Measurements from ENCODE around the gene COL13A1.

COL13A1 gene

GRCh38 chr10:69826094-69826493 is 24.4 kb downstream of the COL13A1 start:
- DNase-seq, result no peak

GRCh38 chr10:69826789-69827554 is 25.3 kb downstream of the COL13A1 start:
- no peak for DNase-seq

GRCh38 chr10:69828144-69828870 is 26.6 kb downstream of the COL13A1 start:
- DNase-seq, result no peak

DNA sequence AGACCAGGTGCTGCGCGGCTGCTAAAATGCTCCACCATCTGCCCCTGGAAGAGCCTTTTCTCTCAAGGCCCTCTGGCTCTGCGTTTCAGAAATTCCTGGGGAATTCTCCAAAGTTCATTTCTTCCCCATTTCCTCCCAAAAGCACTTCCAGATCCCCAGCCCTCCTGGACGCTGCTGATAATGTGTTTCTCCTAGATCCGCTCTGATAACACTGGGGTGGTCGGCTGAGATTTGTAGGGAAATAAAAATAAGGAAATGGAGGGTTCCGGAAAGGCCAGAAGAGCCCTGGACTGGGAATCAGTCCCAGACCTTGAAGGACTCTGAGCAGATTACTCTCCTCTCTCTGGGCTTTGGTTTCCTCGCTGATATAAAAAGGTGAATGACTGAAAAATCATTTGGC is 28.1 kb downstream of the COL13A1 start:
- DNase-seq, result no peak

- DNase-seq, result no peak
Observed at GRCh38 chr10:69831231-69831855, 29.6 kb downstream of the COL13A1 start.

GRCh38 chr10:69835233-69835632 is 33.5 kb downstream of the COL13A1 start:
- no peak for DNase-seq

- DNase-seq, result no peak
Observed at GRCh38 chr10:69835875-69836730, 34.4 kb downstream of the COL13A1 start.

DNA sequence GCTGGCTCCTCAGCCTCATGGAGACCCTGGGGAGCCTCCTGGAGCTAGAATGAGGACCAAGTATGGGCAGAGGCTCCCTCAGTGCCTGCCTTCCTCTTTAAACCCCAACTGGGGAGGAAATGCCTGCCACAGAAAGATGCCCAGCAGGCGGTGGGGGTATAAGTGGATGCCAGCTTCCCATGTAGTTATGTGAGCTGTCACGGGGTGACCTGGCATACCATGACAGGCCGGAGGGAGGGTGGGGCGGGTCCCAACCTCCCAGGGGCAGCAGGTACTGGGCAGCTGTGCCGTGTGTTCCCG is 35.0 kb downstream of the COL13A1 start:
- no peak for DNase-seq

DNA sequence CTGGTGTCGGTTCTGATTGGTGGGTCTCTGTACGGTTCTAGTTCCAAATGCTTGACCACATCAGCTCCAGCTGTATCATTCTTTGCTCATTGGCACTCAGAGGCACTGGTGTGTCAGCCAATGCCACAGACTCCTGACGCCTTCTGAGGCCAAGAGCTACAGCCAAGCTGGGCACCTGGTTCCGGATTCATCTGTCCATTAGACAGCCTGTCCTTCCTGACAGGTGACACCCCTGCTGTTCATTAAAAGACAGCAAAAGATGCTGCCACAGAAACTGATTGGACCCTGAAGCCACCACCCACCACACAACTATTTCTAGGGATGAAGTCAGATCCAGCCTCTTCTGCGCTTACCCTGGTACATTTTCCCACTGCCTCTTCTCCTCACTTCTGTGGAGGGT is 35.6 kb downstream of the COL13A1 start:
- no peak for DNase-seq

GRCh38 chr10:69838418-69838817 is 36.7 kb downstream of the COL13A1 start:
- no peak for DNase-seq

DNA sequence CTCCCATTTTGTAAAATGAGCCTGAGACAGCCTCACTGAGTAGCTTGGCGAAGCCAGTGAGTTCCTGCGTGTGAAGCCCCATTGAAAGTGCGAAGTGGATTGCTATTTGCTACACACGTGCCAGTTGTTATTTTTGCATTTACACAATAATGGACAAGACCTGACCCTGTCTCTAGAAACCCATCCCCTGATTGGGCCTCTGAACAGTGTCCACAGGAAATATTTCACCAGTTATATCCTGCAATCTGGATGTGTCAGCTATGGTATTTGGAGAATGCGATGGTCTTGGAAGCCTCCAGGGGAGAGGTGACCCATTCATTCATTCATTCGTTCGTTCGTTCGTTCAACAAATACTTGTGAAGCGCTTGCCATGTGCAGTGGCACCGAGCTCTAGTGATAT is 37.1 kb downstream of the COL13A1 start:
- DNase-seq, result no peak

DNA sequence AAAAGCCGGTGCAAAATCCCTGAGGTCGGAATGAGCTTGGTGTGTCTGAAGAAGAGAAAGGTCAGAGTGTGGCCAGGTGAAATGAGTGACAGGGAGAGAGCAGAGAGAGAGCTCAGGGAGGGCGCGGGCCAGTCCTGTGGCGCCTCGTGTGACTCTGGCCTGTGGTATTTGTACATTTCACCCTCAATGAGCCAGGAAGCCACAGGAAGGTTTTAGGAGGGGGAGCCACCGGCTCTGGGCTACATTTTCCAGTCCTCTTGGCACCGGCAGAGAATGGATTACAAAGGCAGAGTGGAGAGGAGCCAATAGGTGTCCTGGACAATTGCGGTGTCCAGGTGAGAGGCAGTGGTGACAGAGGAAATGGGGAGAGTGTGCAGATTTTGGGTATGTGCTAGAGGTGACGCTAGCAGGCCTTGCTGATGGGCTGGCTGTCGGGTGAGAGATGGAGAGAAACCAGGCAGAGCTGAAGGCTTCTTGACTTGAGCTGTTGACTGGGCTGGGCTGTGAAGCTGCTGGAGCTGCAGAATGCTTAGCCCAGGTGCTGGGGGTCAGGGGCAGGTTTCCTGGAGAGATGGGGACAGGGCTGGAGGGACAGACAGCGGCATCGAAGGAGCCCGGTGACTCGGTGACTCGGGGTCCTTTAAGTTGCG is 38.1 kb downstream of the COL13A1 start:
- DNase-seq, result no peak

- DNase-seq, result no peak
Observed at GRCh38 chr10:69840773-69841172, 39.1 kb downstream of the COL13A1 start.

DNA sequence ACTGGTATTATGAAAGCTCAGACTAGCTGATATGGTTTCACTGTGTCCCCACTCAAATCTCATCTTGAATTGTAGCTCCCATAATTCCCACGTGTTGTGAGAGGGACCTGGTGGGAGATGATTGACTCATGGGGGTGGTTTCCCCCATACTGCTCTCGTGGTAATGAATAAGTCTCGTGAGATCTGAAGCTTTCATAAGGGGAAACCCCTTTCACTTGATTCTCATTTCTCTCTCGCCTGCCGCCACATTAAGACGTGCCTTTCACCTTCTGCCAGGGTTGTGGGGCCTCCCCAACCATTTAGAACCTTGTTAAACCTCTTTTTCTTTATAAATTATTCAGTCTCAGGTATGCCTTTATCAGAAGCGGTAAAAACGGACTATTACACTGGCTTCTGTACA is 40.3 kb downstream of the COL13A1 start:
- DNase-seq, result no peak

DNA sequence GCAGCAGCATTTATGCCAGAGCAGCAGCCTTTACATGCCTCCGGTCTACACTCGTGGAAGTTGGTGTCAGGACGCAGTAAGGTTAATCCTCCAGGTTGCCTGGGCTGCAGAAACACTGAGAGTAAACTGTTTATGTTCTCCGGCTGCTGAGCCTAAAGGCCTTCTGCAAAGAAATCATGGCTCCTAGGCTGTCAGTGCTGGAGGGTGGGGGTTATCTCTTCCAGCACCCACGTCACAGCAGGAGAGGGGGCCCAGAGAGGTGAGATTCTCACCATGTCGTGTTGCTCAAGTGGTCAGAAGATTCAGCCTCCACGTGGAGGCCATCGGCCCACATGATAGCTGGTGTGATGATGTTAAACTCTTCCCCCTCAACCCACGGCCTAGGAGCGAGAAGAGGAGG is 41.2 kb downstream of the COL13A1 start:
- no peak for DNase-seq

- no peak for DNase-seq
Observed at GRCh38 chr10:69843923-69844322, 42.2 kb downstream of the COL13A1 start.

DNA sequence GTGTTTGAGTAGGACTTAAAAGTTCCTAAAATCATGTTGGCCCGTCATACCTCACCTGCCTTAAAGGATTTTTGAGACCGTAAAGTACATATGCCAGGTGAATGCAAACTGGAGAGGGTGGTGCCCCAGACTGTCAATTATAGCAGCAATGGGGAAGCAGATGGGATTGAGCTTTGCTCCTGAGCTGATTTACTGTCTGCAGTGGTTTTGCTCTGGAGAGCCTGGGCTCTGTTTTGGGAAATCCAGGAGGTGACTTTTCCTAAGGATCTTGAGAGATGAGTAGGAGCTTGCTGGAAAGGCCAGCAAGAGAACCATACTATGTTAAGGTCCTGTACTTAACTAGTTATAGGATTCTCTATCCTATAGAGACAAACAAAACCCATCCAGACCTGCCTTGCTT is 43.0 kb downstream of the COL13A1 start:
- DNase-seq, result no peak

GRCh38 chr10:69845574-69846292 is 44.0 kb downstream of the COL13A1 start:
- no peak for DNase-seq

DNA sequence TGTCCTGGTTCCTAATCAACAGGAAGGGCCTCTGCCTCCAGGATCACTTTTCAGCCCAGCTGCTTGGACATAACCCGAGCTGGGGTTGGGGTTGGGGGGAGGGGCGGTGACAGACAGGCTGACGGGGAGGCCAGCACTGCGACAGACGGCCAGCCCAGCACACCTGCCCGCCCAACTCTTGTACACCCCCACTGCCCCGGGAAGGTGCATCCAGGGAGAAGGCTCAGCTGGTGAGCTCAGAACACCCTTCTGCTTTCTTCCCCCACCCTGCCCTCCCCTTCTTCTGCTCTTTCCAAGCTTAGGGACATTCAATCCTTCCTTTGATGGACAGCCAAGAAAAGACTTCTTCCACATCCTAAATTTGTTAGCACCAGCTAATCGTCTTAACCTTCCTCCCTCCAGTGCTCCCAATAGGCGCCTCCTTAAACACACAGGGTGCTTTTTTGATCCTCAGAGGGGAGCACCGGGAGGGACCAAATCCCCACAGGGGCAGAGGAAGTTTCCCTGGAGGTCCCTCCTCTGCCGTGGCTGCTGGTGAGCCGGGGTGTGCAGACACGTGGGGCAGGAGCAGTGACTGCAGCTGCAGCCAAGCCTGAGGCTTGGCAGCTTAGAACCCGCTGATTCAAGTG is 44.7 kb downstream of the COL13A1 start:
- DNase-seq, result no peak

- DNase-seq, result no peak
Observed at GRCh38 chr10:69847458-69847857, 45.8 kb downstream of the COL13A1 start.

DNA sequence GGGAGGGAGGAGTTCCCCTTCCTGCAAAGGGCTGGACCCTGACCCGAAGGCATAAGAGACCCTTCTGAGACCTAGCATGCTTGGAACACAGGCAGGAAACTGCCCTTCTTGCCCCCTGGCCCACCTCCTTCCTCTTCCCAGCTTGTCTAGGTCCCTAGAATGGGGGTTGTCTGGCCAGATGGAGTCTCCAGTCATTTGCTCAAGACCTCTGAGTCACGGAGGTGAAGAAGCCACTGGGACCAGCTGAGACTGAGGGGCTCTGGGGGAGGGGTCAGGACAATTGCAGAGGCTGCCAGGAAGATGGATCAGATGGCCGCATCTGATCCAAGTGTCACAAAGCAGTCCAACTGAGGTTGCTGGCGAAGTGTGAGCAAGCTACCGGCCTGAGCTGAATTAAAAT is 46.2 kb downstream of the COL13A1 start:
- no peak for DNase-seq

- no peak for DNase-seq
Observed at GRCh38 chr10:69848454-69848853, 46.7 kb downstream of the COL13A1 start.
